GM12864 (cell line): Measurements from ENCODE around the gene CCDC14.
"Not testable (repeated sequence)": the region's sequence is repeated elsewhere in the genome, so short reads cannot be mapped to it uniquely, and the experiment has no call there.

Experiments used
- DNase-seq: peaks from one replicate; pipeline ENCODE4 v3.0.0-alpha.2; 2011; ENCODE audit warnings: low read depth
- H3K4me3 ChIP-seq: 2 replicates; pipeline ENCODE4 v1.5.1; 2011; ENCODE audit warnings: mild to moderate bottlenecking, low read depth, low read length, control low read depth
- TF ChIP-seq, protein P1 (sequence below): IDR thresholded peaks from 2 replicates; pipeline ENCODE4 v1.5.1; 2011; ENCODE audit warnings: low read depth, mild to moderate bottlenecking, moderate library complexity, low read length, control low read depth, inconsistent platforms; ENCODE audit errors: missing control alignments

CCDC14 gene

DNA sequence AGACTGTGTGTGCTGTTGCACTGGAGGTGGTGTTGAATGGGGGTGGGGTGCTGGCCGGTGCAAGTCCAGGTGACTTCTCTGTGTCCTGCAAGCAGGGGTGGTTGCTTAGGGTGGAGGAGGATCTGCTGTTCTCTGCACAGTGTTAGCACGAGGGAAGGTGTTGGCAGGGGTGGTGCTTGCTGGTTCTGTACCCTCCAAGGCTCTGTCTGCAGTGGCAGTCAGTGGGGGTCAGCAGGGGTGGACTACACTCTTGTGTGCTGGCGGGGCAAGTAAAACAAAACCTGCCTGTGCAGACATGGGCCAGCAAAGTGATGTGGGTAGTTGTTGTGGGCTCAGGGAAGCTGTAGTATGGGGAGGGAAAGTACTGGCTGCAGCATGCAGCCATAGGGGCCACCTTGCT lies 25.4 kb upstream of the CCDC14 start:
- TF ChIP-seq, protein P1, sequence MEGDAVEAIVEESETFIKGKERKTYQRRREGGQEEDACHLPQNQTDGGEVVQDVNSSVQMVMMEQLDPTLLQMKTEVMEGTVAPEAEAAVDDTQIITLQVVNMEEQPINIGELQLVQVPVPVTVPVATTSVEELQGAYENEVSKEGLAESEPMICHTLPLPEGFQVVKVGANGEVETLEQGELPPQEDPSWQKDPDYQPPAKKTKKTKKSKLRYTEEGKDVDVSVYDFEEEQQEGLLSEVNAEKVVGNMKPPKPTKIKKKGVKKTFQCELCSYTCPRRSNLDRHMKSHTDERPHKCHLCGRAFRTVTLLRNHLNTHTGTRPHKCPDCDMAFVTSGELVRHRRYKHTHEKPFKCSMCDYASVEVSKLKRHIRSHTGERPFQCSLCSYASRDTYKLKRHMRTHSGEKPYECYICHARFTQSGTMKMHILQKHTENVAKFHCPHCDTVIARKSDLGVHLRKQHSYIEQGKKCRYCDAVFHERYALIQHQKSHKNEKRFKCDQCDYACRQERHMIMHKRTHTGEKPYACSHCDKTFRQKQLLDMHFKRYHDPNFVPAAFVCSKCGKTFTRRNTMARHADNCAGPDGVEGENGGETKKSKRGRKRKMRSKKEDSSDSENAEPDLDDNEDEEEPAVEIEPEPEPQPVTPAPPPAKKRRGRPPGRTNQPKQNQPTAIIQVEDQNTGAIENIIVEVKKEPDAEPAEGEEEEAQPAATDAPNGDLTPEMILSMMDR = no peak
- H3K4me3 ChIP-seq = no peak overlapping the region
- no peak for DNase-seq

DNA sequence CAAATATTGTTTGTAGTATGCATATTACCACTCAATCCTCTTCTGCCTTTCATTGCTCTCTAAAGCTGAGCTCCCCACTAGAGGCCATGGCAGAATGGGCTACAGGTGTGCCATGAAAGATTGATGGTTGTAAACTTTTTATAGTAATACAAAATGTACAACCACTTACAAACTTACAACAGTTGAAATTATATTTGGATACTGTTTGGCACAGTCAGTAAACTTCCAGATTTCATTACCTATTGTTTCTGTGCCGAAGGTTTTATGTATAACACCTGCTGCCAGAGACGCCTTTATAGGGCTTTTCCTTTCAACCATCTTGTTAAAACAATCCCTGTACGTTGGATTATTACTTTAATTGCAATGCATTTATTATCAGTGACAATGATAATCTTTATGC lies 23.9 kb upstream of the CCDC14 start:
- no peak overlapping the region for H3K4me3 ChIP-seq
- TF ChIP-seq, protein P1 = no peak
- DNase-seq = no peak

DNA sequence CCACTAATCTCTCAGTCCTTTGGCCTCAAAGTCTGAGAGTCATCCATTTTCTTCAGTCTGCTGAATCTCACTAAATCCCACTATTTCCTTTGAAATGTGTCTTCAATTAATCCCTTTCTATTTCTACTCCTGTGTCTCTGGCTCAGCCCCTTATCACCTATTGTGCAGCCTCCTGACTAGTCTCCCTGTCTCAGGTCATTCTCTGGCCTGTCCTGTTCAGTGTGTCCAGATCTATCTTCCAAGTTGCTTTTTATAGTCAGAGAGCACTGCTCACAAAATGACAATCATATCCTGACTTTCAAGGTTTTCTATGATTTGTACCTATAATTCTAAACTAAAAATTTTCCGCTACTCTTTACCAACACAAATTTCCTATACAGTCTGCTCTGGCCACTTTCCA lies 23.3 kb upstream of the CCDC14 start:
- TF ChIP-seq, protein P1 = no peak
- H3K4me3 ChIP-seq = no peak overlapping the region
- no peak for DNase-seq

DNA sequence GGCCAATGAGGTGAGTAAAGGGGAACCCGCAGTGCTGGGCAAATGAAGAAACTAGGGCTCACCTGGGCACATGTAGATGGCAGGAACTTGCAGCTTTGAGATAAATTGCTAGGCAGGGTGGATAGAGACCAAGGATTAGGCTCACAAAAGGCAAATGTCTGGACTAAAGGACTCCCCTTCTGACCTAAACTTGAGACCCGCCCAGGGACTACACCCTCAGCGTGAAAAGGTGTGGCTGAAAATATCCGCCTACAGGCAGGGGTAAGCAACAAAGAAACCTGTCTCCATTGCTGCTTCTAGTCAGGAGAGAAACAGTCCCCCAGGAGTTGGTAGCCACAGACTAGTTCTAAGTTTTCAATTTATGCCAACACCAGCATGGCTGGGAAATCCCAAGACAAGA lies 20.3 kb upstream of the CCDC14 start:
- not testable (repeated sequence) for H3K4me3 ChIP-seq, DNase-seq

DNA sequence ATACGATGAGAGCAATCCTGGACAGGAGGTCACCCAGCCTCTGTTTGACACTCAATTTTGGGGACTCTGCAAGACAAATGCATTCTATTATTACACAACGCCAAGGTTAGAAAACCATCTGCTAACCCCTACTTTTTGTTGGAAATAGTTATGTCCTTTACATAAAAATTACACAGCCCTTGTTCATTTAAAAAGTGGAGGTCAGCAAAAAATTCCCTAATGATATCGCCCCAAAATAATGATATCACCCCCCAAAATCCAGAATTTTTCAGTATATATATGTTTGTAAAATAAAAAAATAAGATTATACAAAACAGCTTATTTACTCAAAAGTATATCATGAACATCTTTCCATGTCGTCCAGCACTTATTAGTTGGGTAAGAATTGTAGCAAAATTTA lies 19.5 kb upstream of the CCDC14 start:
- no peak for DNase-seq
- H3K4me3 ChIP-seq = no peak overlapping the region
- TF ChIP-seq, protein P1 = no peak

DNA sequence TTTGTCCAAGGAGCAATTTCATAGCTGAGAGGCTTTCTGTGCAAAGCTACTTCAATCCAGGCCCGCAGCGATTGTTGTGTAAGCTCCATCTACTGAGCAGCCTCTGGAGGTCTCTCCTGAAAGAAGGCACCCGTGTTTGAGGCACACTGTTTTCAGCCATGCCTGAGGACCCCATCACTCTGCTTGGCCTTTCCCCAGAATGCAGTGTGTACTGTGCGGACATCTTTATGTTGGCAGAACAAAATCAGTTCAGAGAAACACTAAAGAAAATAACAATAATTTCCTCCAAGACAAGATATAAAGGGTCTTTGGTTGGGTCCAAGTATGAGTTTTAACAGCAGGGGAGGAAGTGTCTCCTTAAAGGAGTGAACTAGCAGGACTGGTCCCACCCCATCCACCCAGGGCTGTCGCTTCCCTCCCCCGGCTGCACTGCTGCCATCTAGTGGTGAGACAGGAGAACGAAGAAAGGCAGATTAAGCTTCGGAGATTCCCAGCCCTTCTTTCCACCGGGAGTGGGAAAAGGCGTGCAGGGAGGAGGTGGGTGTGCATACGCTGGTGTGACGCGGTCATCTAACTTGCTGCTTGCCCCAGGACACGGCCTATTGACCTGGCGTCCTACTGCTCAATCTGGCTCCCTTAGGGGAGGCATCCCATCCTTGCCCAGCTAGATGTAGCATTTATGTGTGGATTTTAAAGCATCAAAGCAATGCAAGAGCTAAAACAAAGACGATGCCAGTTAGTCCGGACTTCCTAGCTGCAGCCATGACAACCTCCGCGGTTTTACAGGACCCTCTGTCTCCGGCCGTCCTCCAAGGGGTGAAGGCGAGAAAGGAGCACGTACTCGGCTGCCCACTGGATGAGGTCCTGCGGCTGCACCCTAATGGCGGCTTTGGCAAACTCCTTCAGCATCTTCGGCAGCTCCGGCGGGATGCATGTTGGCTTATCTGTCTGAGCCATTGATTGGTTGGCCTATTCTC lies 18.8 kb upstream of the CCDC14 start:
- not testable (repeated sequence) for DNase-seq, H3K4me3 ChIP-seq
- TF ChIP-seq, protein P1 = peak; percentile 69

DNA sequence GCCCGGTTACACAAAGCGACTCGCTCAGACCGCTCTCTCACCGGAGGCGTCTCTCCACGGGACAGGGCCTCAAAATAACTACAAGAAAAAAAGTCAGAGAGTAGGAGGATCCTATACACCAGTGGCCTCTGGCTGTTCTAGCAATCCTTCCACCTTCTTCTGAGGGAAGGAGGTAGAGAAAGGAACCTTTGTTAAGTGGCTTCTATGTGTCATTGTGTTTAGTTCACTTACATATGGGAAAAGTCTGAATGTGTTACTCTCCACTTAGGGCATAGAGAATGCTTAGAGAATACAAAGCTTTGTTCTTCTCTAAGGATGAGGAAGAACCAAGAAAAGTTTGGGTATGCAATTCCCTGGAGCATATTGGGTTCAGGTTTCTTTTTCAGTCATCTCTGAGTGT lies 15.9 kb upstream of the CCDC14 start:
- not testable (repeated sequence) for H3K4me3 ChIP-seq, DNase-seq

DNA sequence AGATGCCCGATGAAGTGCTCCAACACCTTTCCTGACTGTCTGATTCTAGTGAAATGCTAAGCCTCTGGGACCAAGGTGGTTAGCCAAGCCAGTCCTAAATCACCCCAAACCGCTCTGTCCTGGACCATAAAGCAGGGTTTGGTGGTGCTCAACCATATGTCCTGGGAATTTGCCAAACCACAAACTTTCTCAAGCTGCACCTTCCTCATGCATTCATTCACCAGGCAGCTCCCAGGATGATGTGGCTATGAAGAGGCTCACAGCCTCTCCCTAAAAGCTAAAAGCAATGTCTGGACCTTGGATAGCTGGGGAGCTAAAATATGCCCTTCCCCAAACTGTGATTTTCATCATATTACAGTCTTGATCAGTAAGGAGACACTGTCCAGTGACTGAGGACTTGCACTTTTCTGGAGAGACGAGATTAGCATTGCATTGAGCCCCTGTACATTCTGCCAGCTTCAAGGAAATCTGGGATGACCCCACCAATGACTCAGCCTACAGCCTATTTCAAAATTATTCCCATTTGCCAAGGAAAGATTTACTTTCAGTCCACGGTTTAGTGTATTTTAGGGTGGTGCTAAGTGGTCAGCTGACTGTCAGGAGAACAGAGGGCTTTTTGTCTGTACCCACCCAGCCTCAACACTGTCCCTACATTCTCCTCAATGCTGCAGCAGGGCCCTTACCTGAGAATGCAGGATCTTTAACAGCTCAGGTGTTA lies 15.3 kb upstream of the CCDC14 start:
- DNase-seq, H3K4me3 ChIP-seq: not testable (repeated sequence)

DNA sequence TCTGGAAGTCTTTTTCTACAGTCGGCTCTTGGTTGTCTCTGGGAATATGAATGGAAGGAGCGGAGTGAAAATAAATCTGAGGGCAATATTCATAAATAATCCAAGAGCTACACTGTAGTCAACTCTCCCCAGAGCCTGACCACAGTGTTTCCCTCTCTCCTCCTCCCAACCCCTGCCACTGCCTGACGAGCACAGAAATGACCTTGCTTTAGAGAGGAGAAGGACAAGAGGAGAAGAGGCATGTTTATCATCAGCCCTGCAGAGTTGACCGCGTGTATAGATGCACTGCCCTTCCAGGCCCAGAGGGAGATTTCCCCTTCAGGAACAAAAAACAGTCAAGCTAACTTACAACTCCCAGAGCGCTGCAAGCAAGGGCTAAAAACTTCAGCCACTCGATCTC lies 14.0 kb upstream of the CCDC14 start:
- H3K4me3 ChIP-seq, DNase-seq: not testable (repeated sequence)
